Ascending aorta (tissue), 2 donors: ENCODE data around the gene FOXB2. TPM values are rescaled to one million over a fixed set of nuclear protein-coding genes. Genes with fewer than 3 reads are reported as not detected.
"Not testable (repeated sequence)": the region's sequence is repeated elsewhere in the genome, so short reads cannot be mapped to it uniquely, and the experiment has no call there.

Experiments
- DNase-seq, 2 donors: peaks; one replicate each; pipeline ENCODE4 v3.0.0-alpha.2; 2019; ENCODE audit warnings: low spot score in 2 of 2
- H3K27ac ChIP-seq, 2 donors: fragments of 200-600 bp; sonication (generic); one replicate each; pipeline ENCODE4 v1.5.1; 2016 to 2017; ENCODE audit warnings: mild to moderate bottlenecking in 1 of 2
- H3K27me3 ChIP-seq: fragments of 200-600 bp; sonication (generic); one replicate; pipeline ENCODE4 v1.5.1; 2017
- H3K36me3 ChIP-seq, 2 donors: fragments of 200-600 bp; sonication (generic); one replicate each; pipeline ENCODE4 v1.5.1; 2016
- H3K4me1 ChIP-seq, 2 donors: fragments of 200-600 bp; sonication (generic); one replicate each; pipeline ENCODE4 v1.5.1; 2016 to 2017; ENCODE audit warnings: mild to moderate bottlenecking in 1 of 2
- H3K4me3 ChIP-seq, 2 donors: fragments of 200-600 bp; sonication (generic); one replicate each; pipeline ENCODE4 v1.5.1; 2016 to 2017; ENCODE audit warnings: mild to moderate bottlenecking in 1 of 2
- H3K9me3 ChIP-seq, 2 donors: fragments of 200-600 bp; sonication (generic); one replicate each; pipeline ENCODE4 v1.5.1; 2016
- intact Hi-C: fragments of 100-400 bp; cut with DNase I; formaldehyde crosslinking; loops from one replicate; pipeline ENCODE4 v1.15.1; 2023
- total RNA-seq: library from RNA; depleted of rRNA; stranded (reverse); fragments of >200 nt; gene quantifications from one replicate; pipeline ENCODE4 v1.1.0, GENCODE V29; 2016
- TF ChIP-seq, protein P1 (sequence below), 3 experiments: fragments of 200-600 bp in 2 of 3; fragments of 450-650 bp in 1 of 3; sonication (generic) in 2 of 3; IDR thresholded peaks; one replicate each; pipeline ENCODE4 v1.5.1; 2016 to 2019; ENCODE audit warnings: antibody characterized with exemption in 3 of 3, mild to moderate bottlenecking in 1 of 3, moderate library complexity in 1 of 3

FOXB2 gene
- total RNA-seq, 1 donor from 2014 or later, result not detected

DNA sequence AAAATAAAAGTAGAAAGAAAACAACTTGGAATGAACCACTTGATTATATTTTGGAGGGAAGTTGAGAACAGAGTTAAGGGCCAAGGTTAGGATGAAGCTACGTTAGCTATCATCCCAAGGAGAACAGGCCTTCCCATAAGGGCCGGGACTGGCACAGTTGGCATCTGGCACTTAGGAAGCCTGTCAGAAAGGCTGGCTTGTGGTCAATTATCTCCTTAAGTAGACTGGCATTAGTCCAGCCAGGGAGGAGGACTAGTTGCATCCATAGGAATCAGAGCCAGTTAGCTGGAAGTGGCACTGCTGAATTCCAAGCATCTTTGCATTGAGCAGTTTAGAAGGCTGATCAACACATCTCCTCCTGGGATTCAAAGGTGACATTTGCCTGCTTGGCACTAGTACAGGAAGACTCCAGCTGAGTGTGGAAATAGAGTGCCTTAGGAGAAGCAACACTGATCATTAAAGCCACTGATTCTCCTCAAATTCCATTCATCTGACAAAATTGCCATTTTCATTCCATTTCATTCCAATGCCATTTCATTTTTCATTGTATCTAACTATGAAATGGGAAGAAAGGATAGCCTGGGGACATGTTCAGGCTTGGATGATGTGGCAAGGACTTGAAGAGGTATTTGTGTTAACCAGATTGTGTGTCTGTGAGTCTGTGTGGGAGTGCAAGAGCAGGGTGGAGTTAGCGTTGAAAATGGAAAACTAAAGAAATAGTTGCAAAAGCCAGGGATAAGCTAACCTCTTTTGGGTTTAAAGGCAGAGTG lies 5.5 kb downstream of the FOXB2 start:
- H3K4me1 ChIP-seq, result peaks cover 0 to 6% of the 10 kb centered on the region in 2 donors
- no peak for DNase-seq
- H3K36me3 ChIP-seq, result no peaks in the 10 kb centered on the region
- H3K9me3 ChIP-seq, result no peaks in the 10 kb centered on the region
- no peak overlapping the region for H3K27ac ChIP-seq
- intact Hi-C loops, result loop anchor here (10.0 kb wide), 1 partner anchor 1790 kb away; no protein-coding TSS in a partner anchor
- H3K27me3 ChIP-seq, result peaks cover 39% of the 10 kb centered on the region
- H3K4me3 ChIP-seq, result no peak overlapping the region
- TF ChIP-seq, protein P1, sequence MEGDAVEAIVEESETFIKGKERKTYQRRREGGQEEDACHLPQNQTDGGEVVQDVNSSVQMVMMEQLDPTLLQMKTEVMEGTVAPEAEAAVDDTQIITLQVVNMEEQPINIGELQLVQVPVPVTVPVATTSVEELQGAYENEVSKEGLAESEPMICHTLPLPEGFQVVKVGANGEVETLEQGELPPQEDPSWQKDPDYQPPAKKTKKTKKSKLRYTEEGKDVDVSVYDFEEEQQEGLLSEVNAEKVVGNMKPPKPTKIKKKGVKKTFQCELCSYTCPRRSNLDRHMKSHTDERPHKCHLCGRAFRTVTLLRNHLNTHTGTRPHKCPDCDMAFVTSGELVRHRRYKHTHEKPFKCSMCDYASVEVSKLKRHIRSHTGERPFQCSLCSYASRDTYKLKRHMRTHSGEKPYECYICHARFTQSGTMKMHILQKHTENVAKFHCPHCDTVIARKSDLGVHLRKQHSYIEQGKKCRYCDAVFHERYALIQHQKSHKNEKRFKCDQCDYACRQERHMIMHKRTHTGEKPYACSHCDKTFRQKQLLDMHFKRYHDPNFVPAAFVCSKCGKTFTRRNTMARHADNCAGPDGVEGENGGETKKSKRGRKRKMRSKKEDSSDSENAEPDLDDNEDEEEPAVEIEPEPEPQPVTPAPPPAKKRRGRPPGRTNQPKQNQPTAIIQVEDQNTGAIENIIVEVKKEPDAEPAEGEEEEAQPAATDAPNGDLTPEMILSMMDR (IDR thresholded peaks at IDR 0.05), result no peak

DNA sequence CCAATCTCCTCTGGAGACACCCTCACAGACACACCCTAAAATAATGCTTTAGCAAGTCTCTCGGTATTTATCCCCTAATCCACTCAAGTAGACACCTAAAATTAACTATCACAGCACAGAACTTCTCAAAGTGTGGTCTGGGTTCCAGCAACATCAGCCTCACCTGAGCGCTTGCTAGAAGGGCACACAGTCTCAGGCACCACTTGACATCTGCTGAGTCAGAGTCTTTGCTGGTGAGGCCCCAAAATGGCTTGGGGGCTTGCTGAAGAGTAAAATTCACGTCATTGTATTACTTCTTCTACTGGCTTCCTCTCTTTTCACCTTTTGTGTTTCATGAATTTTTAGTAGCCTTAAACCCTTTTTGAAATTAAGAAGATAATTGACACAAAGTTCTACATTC lies 9.0 kb downstream of the FOXB2 start:
- no peak overlapping the region for H3K27ac ChIP-seq
- no peaks in the 10 kb centered on the region for H3K36me3 ChIP-seq
- no peaks in the 10 kb centered on the region for H3K9me3 ChIP-seq
- no peak overlapping the region for H3K4me3 ChIP-seq
- intact Hi-C loops, result loop anchor here (10.0 kb wide), 1 partner anchor 1794 kb away; no protein-coding TSS in a partner anchor
- H3K4me1 ChIP-seq, result no peaks in the 10 kb centered on the region
- DNase-seq, result no peak
- H3K27me3 ChIP-seq, result peaks cover 4% of the 10 kb centered on the region
- TF ChIP-seq, protein P1 (IDR thresholded peaks at IDR 0.05), result no peak

DNA sequence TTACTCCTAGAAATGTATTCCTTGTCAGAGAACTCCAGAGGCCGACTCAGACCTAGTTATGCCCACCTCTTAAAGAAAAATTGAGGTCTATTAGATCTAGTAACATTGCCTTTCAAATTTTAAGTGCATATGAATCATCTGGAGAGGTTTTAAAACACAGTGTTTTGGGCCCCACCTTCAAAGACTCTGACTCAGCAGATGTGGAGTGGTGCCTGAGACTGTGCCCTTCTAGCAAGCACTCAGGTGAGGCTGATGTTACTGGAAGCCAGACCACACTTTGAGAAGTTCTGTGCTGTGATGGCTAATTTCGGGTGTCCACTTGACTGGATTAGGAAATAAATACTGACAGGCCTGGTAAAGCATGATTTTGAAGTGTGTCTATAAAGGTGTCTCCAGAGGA lies 10.6 kb downstream of the FOXB2 start:
- TF ChIP-seq, protein P1 (IDR thresholded peaks at IDR 0.05), result no peak
- intact Hi-C loops, result no loop called here
- Histone ChIP-seq H3K4me1 (no peaks in the 10 kb centered on the region), H3K27me3 (no peaks in the 10 kb centered on the region), H3K36me3 (no peaks in the 10 kb centered on the region), H3K9me3 (no peaks in the 10 kb centered on the region), H3K4me3 (no peak overlapping the region), H3K27ac (no peak overlapping the region)
- no peak for DNase-seq

DNA sequence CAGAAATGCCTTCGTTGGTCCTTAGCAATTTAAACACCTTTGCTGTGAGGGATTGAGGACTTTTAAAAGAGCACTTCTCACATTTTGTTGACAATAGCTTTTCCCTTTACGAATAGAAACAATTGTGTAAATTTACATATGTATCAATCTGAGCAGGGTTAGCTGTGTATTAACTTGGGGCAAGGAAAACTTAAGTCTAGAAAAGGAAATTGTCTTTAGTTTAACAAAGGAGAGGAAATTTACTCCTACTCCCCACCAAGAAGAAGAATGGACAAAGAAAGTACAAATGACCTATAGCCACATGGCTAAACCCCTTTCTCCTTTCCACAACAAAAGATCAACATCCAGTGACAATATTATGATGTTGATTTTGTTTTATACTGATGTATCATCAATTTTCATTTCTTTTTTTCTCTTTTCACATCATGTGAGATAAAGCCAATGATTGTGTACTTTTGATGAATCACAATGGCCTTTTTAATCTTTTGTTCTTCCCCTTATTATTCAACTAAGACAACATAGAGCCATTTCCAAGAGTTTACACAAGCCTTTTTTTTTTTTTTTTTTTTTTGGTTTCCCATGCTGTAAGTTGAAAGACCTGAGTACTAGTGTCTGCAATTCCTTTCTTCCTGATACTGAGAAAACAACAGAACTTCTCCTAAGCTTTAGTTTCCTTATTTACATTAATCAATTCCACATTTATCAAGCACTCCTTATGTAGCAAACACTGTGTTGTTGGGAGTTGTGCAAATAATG lies 19.0 kb downstream of the FOXB2 start:
- H3K27ac ChIP-seq, result no peak overlapping the region
- no peaks in the 10 kb centered on the region for H3K36me3 ChIP-seq
- H3K9me3 ChIP-seq, result no peaks in the 10 kb centered on the region
- intact Hi-C loops, result no loop called here
- H3K4me3 ChIP-seq, result no peak overlapping the region
- TF ChIP-seq, protein P1 (IDR thresholded peaks at IDR 0.05), result no peak
- no peaks in the 10 kb centered on the region for H3K27me3 ChIP-seq
- DNase-seq, result no peak
- H3K4me1 ChIP-seq, result no peaks in the 10 kb centered on the region

DNA sequence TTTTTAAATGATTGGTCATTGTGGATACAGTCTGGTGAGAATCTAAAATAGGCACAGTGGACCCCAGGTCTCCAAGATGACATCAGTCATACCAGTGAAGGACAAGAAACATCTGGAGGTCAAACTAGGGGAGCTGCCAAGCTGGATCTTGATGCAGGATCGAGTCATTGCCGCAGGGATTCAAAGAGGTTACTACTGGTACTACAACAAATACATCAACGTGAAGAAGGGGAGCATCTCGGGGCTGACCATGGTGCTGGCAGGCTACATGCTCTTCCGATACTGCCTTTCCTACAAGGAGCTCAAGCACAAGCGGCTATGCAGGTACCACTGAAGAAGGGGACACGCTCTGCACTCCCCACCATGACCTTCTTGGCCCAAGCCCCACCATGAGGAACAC lies 20.9 kb downstream of the FOXB2 start:
- Histone ChIP-seq H3K27ac (no peak overlapping the region), H3K9me3 (no peaks in the 10 kb centered on the region), H3K36me3 (no peaks in the 10 kb centered on the region), H3K4me3 (no peak overlapping the region), H3K4me1 (no peaks in the 10 kb centered on the region), H3K27me3 (no peaks in the 10 kb centered on the region)
- intact Hi-C loops, result no loop called here
- no peak for DNase-seq
- TF ChIP-seq, protein P1 (IDR thresholded peaks at IDR 0.05), result no peak

DNA sequence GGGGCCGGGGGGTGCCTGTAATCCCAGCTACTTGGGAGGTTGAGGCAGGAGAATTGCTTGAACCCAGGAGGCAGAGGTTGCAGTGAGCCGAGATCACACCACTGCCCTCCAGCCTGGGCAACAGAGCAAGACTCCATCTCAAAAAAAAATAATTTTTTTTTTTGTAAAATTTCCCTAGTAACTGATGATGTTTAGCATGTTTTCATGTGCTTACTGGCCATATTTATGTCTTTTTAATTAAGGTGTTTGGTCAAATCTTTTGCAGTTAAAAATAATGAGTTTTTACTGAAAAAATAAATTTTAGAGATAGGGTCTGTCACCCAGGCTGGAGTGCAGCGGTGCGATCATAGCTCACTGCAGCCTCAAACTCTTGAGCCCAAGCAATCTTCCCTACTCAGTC lies 24.3 kb downstream of the FOXB2 start:
- H3K9me3 ChIP-seq, intact Hi-C loops, H3K4me3 ChIP-seq, H3K4me1 ChIP-seq, H3K36me3 ChIP-seq, DNase-seq, H3K27me3 ChIP-seq, H3K27ac ChIP-seq: not testable (repeated sequence)

DNA sequence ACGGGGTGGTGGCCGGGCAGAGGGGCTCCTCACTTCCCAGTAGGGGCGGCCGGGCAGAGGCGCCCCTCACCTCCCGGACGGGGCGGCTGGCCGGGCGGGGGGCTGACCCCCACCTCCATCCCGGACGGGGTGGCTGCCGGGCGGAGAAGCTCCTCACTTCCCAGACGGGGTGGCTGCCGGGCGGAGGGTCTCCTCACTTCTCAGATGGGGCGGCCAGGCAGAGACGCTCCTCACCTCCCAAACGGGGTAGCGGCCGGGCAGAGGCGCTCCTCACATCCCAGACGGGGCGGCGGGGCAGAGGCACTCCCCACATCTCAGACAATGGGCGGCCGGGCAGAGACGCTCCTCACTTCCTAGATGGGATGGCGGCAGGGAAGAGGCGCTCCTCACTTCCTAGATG lies 41.2 kb downstream of the FOXB2 start:
- H3K27me3 ChIP-seq, H3K9me3 ChIP-seq, DNase-seq, H3K27ac ChIP-seq, H3K36me3 ChIP-seq, H3K4me1 ChIP-seq, H3K4me3 ChIP-seq, intact Hi-C loops: not testable (repeated sequence)
